Ovary (tissue), 3 donors: ENCODE data around the gene KLF13.

ENCODE experiments used
- POLR2A ChIP-seq: fragments of 450-650 bp; IDR thresholded peaks from one replicate; pipeline ENCODE4 v1.6.1; 2017; ENCODE audit warnings: antibody characterized with exemption, mild to moderate bottlenecking, moderate library complexity
- TF ChIP-seq, protein P1 (sequence below), 3 donors: fragments of 450-650 bp in 2 of 3; fragments of 200-600 bp in 1 of 3; IDR thresholded peaks; one replicate each; pipeline versions ENCODE4 v1.5.1 to v1.8.0; 2016 to 2022; ENCODE audit warnings: antibody characterized with exemption in 3 of 3, mild to moderate bottlenecking in 1 of 3
- donor health status: DM: no; HTN: no; CAD: no.

DNA sequence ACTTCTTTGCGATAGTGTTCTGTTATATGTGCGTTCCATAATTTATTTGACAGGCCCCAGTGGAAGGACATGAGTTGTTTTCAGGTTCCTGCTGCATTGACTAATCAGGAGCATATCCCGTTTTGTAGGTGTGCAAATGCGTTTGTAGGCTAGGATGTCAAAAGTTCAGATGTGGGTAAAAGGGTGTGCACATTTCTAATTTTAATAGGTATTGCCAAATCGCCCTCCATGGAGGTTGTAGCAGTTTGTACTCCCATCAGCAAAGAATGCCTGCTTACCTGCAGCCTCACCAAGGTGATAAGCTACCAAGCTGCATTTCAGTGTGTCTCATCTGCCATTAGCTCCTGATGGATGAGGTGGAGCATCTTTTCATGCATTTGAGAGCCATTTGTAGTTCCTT lies 36.3 kb downstream of the KLF13 start:
- TF ChIP-seq, protein P1, sequence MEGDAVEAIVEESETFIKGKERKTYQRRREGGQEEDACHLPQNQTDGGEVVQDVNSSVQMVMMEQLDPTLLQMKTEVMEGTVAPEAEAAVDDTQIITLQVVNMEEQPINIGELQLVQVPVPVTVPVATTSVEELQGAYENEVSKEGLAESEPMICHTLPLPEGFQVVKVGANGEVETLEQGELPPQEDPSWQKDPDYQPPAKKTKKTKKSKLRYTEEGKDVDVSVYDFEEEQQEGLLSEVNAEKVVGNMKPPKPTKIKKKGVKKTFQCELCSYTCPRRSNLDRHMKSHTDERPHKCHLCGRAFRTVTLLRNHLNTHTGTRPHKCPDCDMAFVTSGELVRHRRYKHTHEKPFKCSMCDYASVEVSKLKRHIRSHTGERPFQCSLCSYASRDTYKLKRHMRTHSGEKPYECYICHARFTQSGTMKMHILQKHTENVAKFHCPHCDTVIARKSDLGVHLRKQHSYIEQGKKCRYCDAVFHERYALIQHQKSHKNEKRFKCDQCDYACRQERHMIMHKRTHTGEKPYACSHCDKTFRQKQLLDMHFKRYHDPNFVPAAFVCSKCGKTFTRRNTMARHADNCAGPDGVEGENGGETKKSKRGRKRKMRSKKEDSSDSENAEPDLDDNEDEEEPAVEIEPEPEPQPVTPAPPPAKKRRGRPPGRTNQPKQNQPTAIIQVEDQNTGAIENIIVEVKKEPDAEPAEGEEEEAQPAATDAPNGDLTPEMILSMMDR (IDR thresholded peaks at IDR 0.05): no peak
- TF ChIP-seq POLR2A: no peak
